Thyroid gland (tissue), 4 donors: ENCODE measurements around the gene RAB30. TPM values are rescaled to one million over a fixed set of nuclear protein-coding genes. Genes with fewer than 3 reads are reported as not detected.
A peak's percentile ranks its signal among the peaks of the same experiment; 100 is the strongest.

Experiments used
- DNase-seq, 2 donors: peaks; one replicate each; pipeline ENCODE4 v3.0.0-alpha.2; 2019
- H3K27ac ChIP-seq, 3 donors: fragments of 200-600 bp; sonication (generic); 1 replicate in 2 of 3; 2 replicates in 1 of 3; pipeline ENCODE4 v1.5.1; 2016 to 2019; ENCODE audit warnings: mild to moderate bottlenecking in 1 of 3, moderate library complexity in 1 of 3
- H3K27me3 ChIP-seq: fragments of 200-600 bp; sonication (generic); one replicate; pipeline ENCODE4 v1.5.1; 2019
- H3K36me3 ChIP-seq, 2 donors: fragments of 200-600 bp; sonication (generic); one replicate each; pipeline ENCODE4 v1.5.1; 2016 to 2019
- H3K4me1 ChIP-seq, 2 donors: fragments of 200-600 bp; sonication (generic); one replicate each; pipeline ENCODE4 v1.5.1; 2017 to 2019
- H3K4me3 ChIP-seq, 3 donors: fragments of 200-600 bp; sonication (generic); replicated peaks in 1 of 3; 1 replicate in 2 of 3; 2 replicates in 1 of 3; pipeline ENCODE4 v1.5.1; 2016; ENCODE audit warnings: mild to moderate bottlenecking in 1 of 3
- H3K9me3 ChIP-seq: fragments of 200-600 bp; sonication (generic); one replicate; pipeline ENCODE4 v1.5.1; 2017
- CTCF ChIP-seq, 6 experiments: fragments of 200-600 bp in 3 of 6; fragments of 450-650 bp in 3 of 6; sonication (generic) in 3 of 6; IDR thresholded peaks; one replicate each; pipeline ENCODE4 v1.5.1; 2016 to 2019; ENCODE audit warnings: antibody characterized with exemption in 6 of 6, mild to moderate bottlenecking in 2 of 6, inconsistent platforms in 1 of 6, moderate library complexity in 1 of 6
- POLR2A ChIP-seq, 2 donors: fragments of 450-650 bp; IDR thresholded peaks; one replicate each; pipeline ENCODE4 v1.6.1; 2017; ENCODE audit warnings: antibody characterized with exemption in 2 of 2, mild to moderate bottlenecking in 2 of 2, moderate library complexity in 1 of 2
- WGBS, 2 donors: methylation state at CpG; one replicate each; pipeline ENCODE4 v1.1.5; 2017; 5-methylcytosine and 5-hydroxymethylcytosine counted together
- intact Hi-C: fragments of 100-400 bp; cut with DNase I; formaldehyde crosslinking; loops from one replicate; pipeline ENCODE4 v1.15.1; 2023
- total RNA-seq, 4 donors: library from RNA; depleted of rRNA; stranded (reverse); fragments of >200 nt; gene quantifications; one replicate each; pipeline ENCODE4 v1.2.3, GENCODE V29; 2016

The RAB30 gene
- total RNA-seq, 4 donors from 2014 or later = 12.0 to 30.0 (median 22.8) TPM

GRCh38 chr11:83051760-83052671, 19.7 kb downstream of the RAB30 start:
- intact Hi-C loops = no loop called here
- Histone ChIP-seq H3K4me1 (peaks cover 15 to 31% of the 10 kb centered on the region in 2 donors), H3K36me3 (no peaks in the 10 kb centered on the region), H3K4me3 (no peak overlapping the region), H3K9me3 (no peaks in the 10 kb centered on the region), H3K27ac (peak overlapping the region in 2 of 3 donors; percentile 35 to 39), H3K27me3 (no peaks in the 10 kb centered on the region)
- TF ChIP-seq POLR2A (IDR thresholded peaks at IDR 0.05) = no peak
- no peak for TF ChIP-seq CTCF (IDR thresholded peaks at IDR 0.05)
- WGBS, 2 donors = 70 to 75% methylated on average over 6 of the region's 6 CpGs
- peak; percentile 45 to 56 for DNase-seq

- Histone ChIP-seq H3K4me3 (no peak overlapping the region), H3K27ac (peak overlapping the region in 1 of 3 donors; percentile 1), H3K36me3 (no peaks in the 10 kb centered on the region), H3K27me3 (no peaks in the 10 kb centered on the region), H3K9me3 (no peaks in the 10 kb centered on the region), H3K4me1 (peaks cover 9 to 20% of the 10 kb centered on the region in 2 donors)
- WGBS, 2 donors = 74 to 78% methylated on average over 4 of the region's 4 CpGs
- intact Hi-C loops = no loop called here
- TF ChIP-seq CTCF (IDR thresholded peaks at IDR 0.05) (no peak), POLR2A (IDR thresholded peaks at IDR 0.05) (no peak)
- DNase-seq = no peak
These were observed 24.0 kb downstream of the RAB30 start for GRCh38 chr11:83047515-83048225.

GRCh38 chr11:83046621-83047172, 25.0 kb downstream of the RAB30 start:
- intact Hi-C loops = no loop called here
- no peaks in the 10 kb centered on the region for H3K27me3 ChIP-seq
- peaks cover 9 to 13% of the 10 kb centered on the region in 2 donors for H3K4me1 ChIP-seq
- DNase-seq = no peak
- no peak for TF ChIP-seq CTCF (IDR thresholded peaks at IDR 0.05)
- TF ChIP-seq POLR2A (IDR thresholded peaks at IDR 0.05) = no peak
- no peaks in the 10 kb centered on the region for H3K9me3 ChIP-seq
- H3K27ac ChIP-seq = peak overlapping the region in 1 of 3 donors; percentile 1
- no peak overlapping the region for H3K4me3 ChIP-seq
- 89% methylated on average over 4 of the region's 4 CpGs for WGBS, 2 donors
- H3K36me3 ChIP-seq = no peaks in the 10 kb centered on the region

GRCh38 chr11:83044958-83045712, 26.6 kb downstream of the RAB30 start:
- Histone ChIP-seq H3K27ac (no peak overlapping the region), H3K4me1 (peaks cover 5 to 13% of the 10 kb centered on the region in 2 donors), H3K4me3 (no peak overlapping the region)

More at GRCh38 chr11:83044958-83045712, 26.6 kb downstream of the RAB30 start:
- H3K9me3 ChIP-seq = no peaks in the 10 kb centered on the region
- H3K36me3 ChIP-seq = no peaks in the 10 kb centered on the region
- intact Hi-C loops = no loop called here
- DNase-seq = no peak
- TF ChIP-seq POLR2A (IDR thresholded peaks at IDR 0.05) (no peak), CTCF (IDR thresholded peaks at IDR 0.05) (no peak)
- H3K27me3 ChIP-seq = no peaks in the 10 kb centered on the region
- WGBS, 2 donors = 77 to 84% methylated on average over 8 of the region's 8 CpGs
